Nephron (organoid): ENCODE data around the gene KANSL1.
A peak's percentile ranks its signal among the peaks of the same experiment; 100 is the strongest.
"Not testable (repeated sequence)": the region's sequence is repeated elsewhere in the genome, so short reads cannot be mapped to it uniquely, and the experiment has no call there.

Experiments
- H3K27ac Mint-ChIP-seq, 3 experiments: 2 replicates each; pipeline ENCODE4 v1.8.0; 2020; ENCODE audit warnings: mixed read lengths in 3 of 3, mild to moderate bottlenecking in 2 of 3, moderate library complexity in 1 of 3
- H3K27me3 Mint-ChIP-seq: 2 replicates; pipeline ENCODE4 v1.8.0; 2021; ENCODE audit warnings: low read depth, mild to moderate bottlenecking, moderate library complexity, mixed read lengths
- H3K36me3 Mint-ChIP-seq: 2 replicates; pipeline ENCODE4 v1.8.0; 2020; ENCODE audit warnings: low read depth, mixed read lengths
- H3K4me1 Mint-ChIP-seq: 2 replicates; pipeline ENCODE4 v1.8.0; 2020; ENCODE audit warnings: mixed read lengths
- H3K4me3 Mint-ChIP-seq, 3 experiments: 2 replicates each; pipeline ENCODE4 v1.8.0; 2020; ENCODE audit warnings: mild to moderate bottlenecking in 3 of 3, mixed read lengths in 3 of 3, moderate library complexity in 2 of 3
- H3K9me3 Mint-ChIP-seq: 2 replicates; pipeline ENCODE4 v1.8.0; 2020; ENCODE audit warnings: mixed read lengths
- CTCF ChIP-seq, 3 experiments: fragments of 200-600 bp; sonication (generic); IDR thresholded peaks; one replicate each; pipeline ENCODE4 v1.5.0; 2021; ENCODE audit warnings: antibody characterized with exemption in 3 of 3; ENCODE audit not compliant: unreplicated experiment in 3 of 3

The KANSL1 gene

GRCh38 chr17:46108550-46109110 is 84.6 kb downstream of the KANSL1 start:
- no peak for TF ChIP-seq CTCF (IDR thresholded peaks at IDR 0.05; ENCODE audit: unreplicated experiment in 3 of 3)
- Mint-ChIP-seq H3K9me3 (no peaks in the 10 kb centered on the region), H3K36me3 (no peaks in the 10 kb centered on the region), H3K27ac (peak overlapping the region in 1 of 3 experiments; percentile 14), H3K4me1 (peaks cover 52% of the 10 kb centered on the region), H3K4me3 (no peak overlapping the region), H3K27me3 (no peaks in the 10 kb centered on the region)

- H3K36me3 Mint-ChIP-seq: no peaks in the 10 kb centered on the region
- no peak for TF ChIP-seq CTCF (IDR thresholded peaks at IDR 0.05; ENCODE audit: unreplicated experiment in 3 of 3)
- H3K4me3 Mint-ChIP-seq: no peak overlapping the region
- peaks cover 46% of the 10 kb centered on the region for H3K4me1 Mint-ChIP-seq
- H3K9me3 Mint-ChIP-seq: no peaks in the 10 kb centered on the region
- no peaks in the 10 kb centered on the region for H3K27me3 Mint-ChIP-seq
- H3K27ac Mint-ChIP-seq: peak overlapping the region in 1 of 3 experiments; percentile 14
Observed at GRCh38 chr17:46108120-46108519, 85.1 kb downstream of the KANSL1 start.

DNA sequence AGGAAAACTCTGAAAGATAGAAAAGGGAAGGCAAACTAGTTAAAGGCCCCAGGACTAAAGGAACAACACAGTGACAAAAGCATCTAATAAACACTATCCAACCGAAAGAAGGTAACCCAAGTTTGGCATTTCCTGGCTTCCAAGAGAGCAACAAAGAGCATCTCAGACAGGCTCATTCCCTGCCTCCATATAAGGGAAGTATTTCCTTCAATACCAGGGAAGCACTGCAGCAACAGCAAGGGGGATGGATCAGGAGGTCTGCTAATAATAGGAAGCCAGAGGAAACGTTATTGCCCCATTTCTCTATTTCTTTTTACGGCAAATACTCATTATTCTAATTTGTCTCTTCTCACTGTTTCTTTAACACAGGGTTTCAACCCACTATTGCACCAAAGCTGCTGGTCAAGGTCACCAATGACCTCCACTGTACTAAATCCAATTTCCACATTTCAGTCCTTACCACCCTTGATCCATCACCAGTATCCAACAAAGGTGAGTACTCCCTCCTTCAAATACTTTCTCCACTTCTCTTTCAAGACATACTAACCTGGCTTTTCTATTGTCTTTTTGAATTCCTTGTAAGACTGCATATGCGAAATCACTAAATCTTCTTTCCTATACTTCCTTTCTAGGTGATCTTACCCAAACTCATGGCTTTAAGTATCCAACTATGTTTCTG is 86.1 kb downstream of the KANSL1 start:
- H3K4me1 Mint-ChIP-seq: peaks cover 44% of the 10 kb centered on the region
- no peaks in the 10 kb centered on the region for H3K9me3 Mint-ChIP-seq
- no peaks in the 10 kb centered on the region for H3K36me3 Mint-ChIP-seq
- H3K4me3 Mint-ChIP-seq: no peak overlapping the region
- H3K27ac Mint-ChIP-seq: peak overlapping the region in 2 of 3 experiments; percentile 25 to 41
- no peak for TF ChIP-seq CTCF (IDR thresholded peaks at IDR 0.05; ENCODE audit: unreplicated experiment in 3 of 3)
- no peaks in the 10 kb centered on the region for H3K27me3 Mint-ChIP-seq

DNA sequence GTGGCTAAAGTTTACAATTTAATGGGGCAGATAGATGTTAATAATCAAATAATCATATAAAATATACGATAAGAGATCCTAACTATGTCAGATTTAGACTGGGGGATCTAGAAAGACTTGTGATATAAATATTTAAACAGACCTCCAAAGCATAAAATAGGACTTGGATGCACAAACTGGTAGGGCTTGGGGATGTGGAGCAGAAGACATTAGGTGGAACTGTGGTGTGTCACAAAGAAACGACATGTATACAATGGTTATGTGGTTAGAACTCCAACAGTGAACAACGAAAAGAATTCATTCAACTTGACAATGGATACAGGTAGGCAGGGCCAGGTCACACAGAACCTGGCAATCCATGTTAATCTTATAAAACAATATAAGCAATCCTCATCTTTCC is 90.4 kb downstream of the KANSL1 start:
- not testable (repeated sequence) for H3K36me3 Mint-ChIP-seq, H3K4me3 Mint-ChIP-seq, H3K27me3 Mint-ChIP-seq, H3K9me3 Mint-ChIP-seq
- peaks cover 19% of the 10 kb centered on the region for H3K4me1 Mint-ChIP-seq
- peak overlapping the region in 1 of 3 experiments; percentile 40 for H3K27ac Mint-ChIP-seq

GRCh38 chr17:46101785-46102617 is 91.2 kb downstream of the KANSL1 start:
- peak overlapping the region in 1 of 3 experiments; percentile 58 for H3K27ac Mint-ChIP-seq
- not testable (repeated sequence) for H3K9me3 Mint-ChIP-seq, H3K27me3 Mint-ChIP-seq, H3K36me3 Mint-ChIP-seq, H3K4me3 Mint-ChIP-seq
- H3K4me1 Mint-ChIP-seq: peaks cover 11% of the 10 kb centered on the region

- no peak for TF ChIP-seq CTCF (IDR thresholded peaks at IDR 0.05; ENCODE audit: unreplicated experiment in 3 of 3)
- H3K27me3 Mint-ChIP-seq: no peaks in the 10 kb centered on the region
- peak overlapping the region; percentile 5 to 59 (median 34) for H3K27ac Mint-ChIP-seq
- no peak overlapping the region for H3K4me3 Mint-ChIP-seq
- H3K36me3 Mint-ChIP-seq: no peaks in the 10 kb centered on the region
- no peaks in the 10 kb centered on the region for H3K9me3 Mint-ChIP-seq
- H3K4me1 Mint-ChIP-seq: peaks cover 11% of the 10 kb centered on the region
Observed at GRCh38 chr17:46100590-46100989, 92.6 kb downstream of the KANSL1 start.
